Neutrophil (primary cell): ENCODE measurements around the gene GAGE1.
"Not testable (repeated sequence)": the region's sequence is repeated elsewhere in the genome, so short reads cannot be mapped to it uniquely, and the experiment has no call there.

Source experiments
- H3K27ac ChIP-seq: fragments of 200-600 bp; sonication (generic); 2 replicates; pipeline ENCODE4 v1.5.1; 2016; ENCODE audit warnings: mild to moderate bottlenecking, moderate library complexity
- H3K27me3 ChIP-seq: fragments of 200-600 bp; sonication (generic); 2 replicates; pipeline ENCODE4 v1.6.0; 2016; ENCODE audit warnings: mild to moderate bottlenecking
- H3K36me3 ChIP-seq: fragments of 200-600 bp; sonication (generic); 2 replicates; pipeline ENCODE4 v1.5.1; 2017
- H3K4me1 ChIP-seq, 2 experiments: fragments of 200-600 bp in 1 of 2; sonication (generic) in 1 of 2; 1 replicate in 1 of 2; 2 replicates in 1 of 2; pipeline versions ENCODE4 v1.5.1 to v1.6.1; 2013 to 2016; ENCODE audit warnings: low read depth in 1 of 2, low read length in 1 of 2, mild to moderate bottlenecking in 1 of 2, moderate library complexity in 1 of 2; ENCODE audit not compliant: control insufficient read depth in 1 of 2, insufficient read depth in 1 of 2
- H3K4me3 ChIP-seq, 2 experiments: fragments of 200-600 bp in 1 of 2; sonication (generic) in 1 of 2; 1 replicate in 1 of 2; 2 replicates in 1 of 2; pipeline ENCODE4 v1.5.1; 2013 to 2016; ENCODE audit warnings: low read depth in 1 of 2, low read length in 1 of 2, mild to moderate bottlenecking in 1 of 2, moderate library complexity in 1 of 2
- H3K9me3 ChIP-seq: fragments of 200-600 bp; sonication (generic); 2 replicates; pipeline ENCODE4 v1.5.1; 2016

Gene GAGE1

GRCh38 chrX:49598720-49599119 lies at the start of gene GAGE1:
TSS of gene GAGE1 (plus strand) at chrX:49599020. CDS start at chrX:49600175, 1,155 bp downstream.
- H3K4me1 ChIP-seq, H3K36me3 ChIP-seq, H3K27me3 ChIP-seq, H3K9me3 ChIP-seq, H3K4me3 ChIP-seq, H3K27ac ChIP-seq: not testable (repeated sequence)

- not testable (repeated sequence) for H3K27ac ChIP-seq, H3K4me3 ChIP-seq, H3K4me1 ChIP-seq, H3K27me3 ChIP-seq, H3K36me3 ChIP-seq, H3K9me3 ChIP-seq
These were observed 47.8 kb upstream of the GAGE1 start, which contains the start of gene GAGE12E for GRCh38 chrX:49550989-49551388. TSS of gene GAGE12E (plus strand) at chrX:49551289. CDS start at chrX:49552444, 1,155 bp downstream.

GRCh38 chrX:49560542-49560941 lies 38.3 kb upstream of the GAGE1 start, which contains the start of gene GAGE12F:
TSS of gene GAGE12F (plus strand) at chrX:49560842. CDS start at chrX:49561997, 1,155 bp downstream.
- not testable (repeated sequence) for H3K9me3 ChIP-seq, H3K4me1 ChIP-seq, H3K36me3 ChIP-seq, H3K27me3 ChIP-seq, H3K27ac ChIP-seq, H3K4me3 ChIP-seq

DNA sequence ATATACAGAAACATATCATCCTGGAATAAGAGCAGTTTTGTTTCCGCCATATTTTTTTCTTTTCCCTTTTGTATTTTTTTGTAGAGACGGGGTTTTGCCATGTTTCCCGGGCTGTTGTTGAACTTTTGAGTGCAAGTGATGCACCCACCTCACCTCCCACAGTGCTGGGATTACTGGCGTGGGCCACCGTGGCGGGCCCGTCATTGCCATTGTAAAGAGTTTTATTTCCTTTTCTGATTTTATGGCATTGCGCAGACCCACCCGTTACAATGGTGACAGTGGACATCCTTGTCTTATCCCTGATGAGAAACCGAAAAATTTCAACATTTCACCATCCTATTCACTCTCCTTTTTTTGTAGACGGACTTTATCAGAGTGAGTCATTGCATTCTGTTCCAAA lies 30.1 kb upstream of the GAGE1 start:
- not testable (repeated sequence) for H3K36me3 ChIP-seq, H3K27ac ChIP-seq, H3K27me3 ChIP-seq, H3K4me1 ChIP-seq, H3K9me3 ChIP-seq, H3K4me3 ChIP-seq

- not testable (repeated sequence) for H3K4me1 ChIP-seq, H3K27ac ChIP-seq, H3K27me3 ChIP-seq
These were observed 29.7 kb upstream of the GAGE1 start for GRCh38 chrX:49569152-49569551.

GRCh38 chrX:49570100-49570499 lies 28.7 kb upstream of the GAGE1 start, which contains the start of gene GAGE12G:
TSS of gene GAGE12G (plus strand) at chrX:49570400. CDS start at chrX:49571555, 1,155 bp downstream.
- H3K9me3 ChIP-seq, H3K27ac ChIP-seq, H3K36me3 ChIP-seq, H3K4me1 ChIP-seq, H3K27me3 ChIP-seq, H3K4me3 ChIP-seq: not testable (repeated sequence)

More at GRCh38 chrX:49569152-49569551, 29.7 kb upstream of the GAGE1 start:
- not testable (repeated sequence) for H3K36me3 ChIP-seq, H3K9me3 ChIP-seq, H3K4me3 ChIP-seq

GRCh38 chrX:49579649-49580048 lies 19.2 kb upstream of the GAGE1 start, which contains the start of gene GAGE12H:
TSS of gene GAGE12H (plus strand) at chrX:49579949. CDS start at chrX:49581104, 1,155 bp downstream.
- H3K36me3 ChIP-seq, H3K4me1 ChIP-seq, H3K9me3 ChIP-seq, H3K4me3 ChIP-seq, H3K27ac ChIP-seq, H3K27me3 ChIP-seq: not testable (repeated sequence)

DNA sequence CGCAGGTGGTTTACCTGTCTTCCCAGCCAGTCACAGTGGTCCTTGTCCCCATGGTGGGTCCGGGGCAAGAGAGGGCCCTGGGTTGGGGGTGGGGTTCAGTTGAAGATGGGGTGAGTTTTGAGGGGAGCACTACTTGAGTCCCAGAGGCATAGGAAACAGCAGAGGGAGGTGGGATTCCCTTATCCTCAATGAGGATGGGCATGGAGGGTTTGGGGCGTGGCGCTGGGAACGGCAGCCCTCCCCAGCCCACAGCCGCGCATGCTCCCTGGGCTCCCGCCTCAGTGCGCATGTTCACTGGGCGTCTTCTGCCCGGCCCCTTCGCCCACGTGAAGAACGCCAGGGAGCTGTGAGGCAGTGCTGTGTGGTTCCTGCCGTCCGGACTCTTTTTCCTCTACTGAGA lies 9.6 kb upstream of the GAGE1 start, which contains the start of gene GAGE2A:
GAGE2A (plus strand) TSS at position 301 of the 400 bp plus-strand sequence. CDS start 1,155 bp downstream, outside the sequence.
- H3K36me3 ChIP-seq, H3K4me3 ChIP-seq, H3K9me3 ChIP-seq, H3K27me3 ChIP-seq, H3K27ac ChIP-seq, H3K4me1 ChIP-seq: not testable (repeated sequence)

DNA sequence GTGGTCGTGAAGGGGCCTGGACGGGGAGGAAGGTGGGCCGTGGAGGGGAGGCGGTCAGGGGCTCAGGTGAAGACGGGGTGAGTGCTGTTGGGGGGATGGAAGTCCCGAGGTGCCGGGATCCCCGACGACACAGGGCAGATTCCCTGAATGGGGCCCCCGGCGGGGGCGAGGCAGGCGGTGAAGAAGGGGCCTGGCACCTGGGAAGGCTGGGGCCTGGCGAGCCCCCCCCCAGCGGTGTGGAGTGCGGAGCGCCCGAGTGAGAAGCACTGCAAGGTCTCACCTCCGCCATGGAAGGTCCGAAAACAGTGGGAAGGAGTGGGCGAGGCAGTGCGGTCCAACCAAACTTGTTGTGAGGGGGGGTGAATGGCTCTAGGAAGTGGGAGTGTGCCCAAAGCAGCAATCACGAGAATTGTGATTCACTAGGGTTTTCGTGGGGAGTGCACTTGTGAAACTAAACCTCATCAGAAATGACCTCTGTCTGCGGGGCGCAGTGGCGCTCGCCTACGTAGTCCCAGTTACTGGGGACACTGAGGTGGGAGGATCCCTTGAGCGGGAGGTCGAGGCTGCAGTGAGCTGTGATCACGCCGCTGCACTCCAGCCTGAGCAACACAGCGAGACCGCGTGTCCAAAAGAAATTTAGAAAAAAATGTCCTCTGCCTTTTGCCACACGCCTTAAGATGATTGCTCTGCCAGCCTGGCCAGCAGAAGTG lies 8.9 kb upstream of the GAGE1 start:
- H3K36me3 ChIP-seq, H3K27ac ChIP-seq, H3K4me3 ChIP-seq, H3K9me3 ChIP-seq, H3K4me1 ChIP-seq, H3K27me3 ChIP-seq: not testable (repeated sequence)

DNA sequence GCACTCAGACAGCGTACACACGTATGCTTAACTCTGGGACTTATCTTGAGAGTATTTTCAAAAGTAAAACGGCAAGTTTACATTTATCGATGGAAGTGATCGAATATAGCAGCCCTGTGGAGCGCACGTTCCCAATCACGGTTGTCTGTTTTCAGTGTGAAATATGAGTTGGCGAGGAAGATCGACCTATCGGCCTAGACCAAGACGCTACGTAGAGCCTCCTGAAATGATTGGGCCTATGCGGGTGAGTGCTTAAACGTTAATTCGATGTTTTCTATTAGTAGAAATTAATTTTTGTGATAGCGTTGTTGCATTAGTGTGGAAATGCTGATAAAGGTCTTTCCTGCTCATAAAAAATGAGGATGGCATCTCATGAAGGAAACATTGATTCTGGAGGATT lies 8.3 kb upstream of the GAGE1 start:
- H3K4me1 ChIP-seq, H3K36me3 ChIP-seq, H3K9me3 ChIP-seq, H3K27ac ChIP-seq, H3K4me3 ChIP-seq, H3K27me3 ChIP-seq: not testable (repeated sequence)
